ENCODE measurements around the gene KHDRBS1. TPM values are rescaled to one million over a fixed set of nuclear protein-coding genes. Genes with fewer than 3 reads are reported as not detected.

KHDRBS1 gene
- total and polyA plus RNA-seq, 2 of the 13 experiments (the other 11 are each of a cell fraction or from before 2014, with no cell fraction given): 25.1 to 39.0 TPM

DNA sequence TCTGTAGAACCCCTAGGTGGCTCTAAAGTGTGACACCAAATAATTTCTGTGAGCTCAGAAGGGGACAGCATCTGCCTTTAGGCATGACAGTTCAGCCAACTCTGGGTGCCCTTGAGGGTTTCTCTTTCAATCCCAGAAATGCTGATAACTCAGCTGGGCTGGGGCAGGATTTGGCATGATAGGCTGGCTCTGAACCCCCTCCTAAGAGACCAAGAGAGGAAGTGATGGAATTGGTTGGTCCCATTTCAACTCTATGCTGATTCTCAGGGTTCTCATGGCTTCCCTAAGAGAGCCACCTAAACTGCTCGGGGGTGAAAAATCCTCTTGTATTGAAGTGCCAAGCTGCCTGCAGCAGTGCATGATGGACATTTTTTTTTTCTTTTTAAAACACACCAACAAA, 30.6 kb downstream of the KHDRBS1 start (continued):
- TF ChIP-seq ZFP82 (CRISPR knock-in tag; IDR thresholded peaks at IDR 0.05; ENCODE audit: borderline replicate concordance) (no peak), ZNF841 (CRISPR knock-in tag; IDR thresholded peaks at IDR 0.05; ENCODE audit: borderline replicate concordance) (no peak), ONECUT2 (CRISPR knock-in tag; IDR thresholded peaks at IDR 0.05) (no peak), KDM5A (IDR thresholded peaks at IDR 0.05; ENCODE audit: borderline replicate concordance, low read length) (no peak), ZFP62 (CRISPR knock-in tag; IDR thresholded peaks at IDR 0.05) (no peak), U2AF2 (IDR thresholded peaks at IDR 0.05; ENCODE audit: low read depth, low read length) (no peak), HNF4A (CRISPR knock-in tag; IDR thresholded peaks at IDR 0.05) (no peak)
- TF ChIP-seq, protein P1, sequence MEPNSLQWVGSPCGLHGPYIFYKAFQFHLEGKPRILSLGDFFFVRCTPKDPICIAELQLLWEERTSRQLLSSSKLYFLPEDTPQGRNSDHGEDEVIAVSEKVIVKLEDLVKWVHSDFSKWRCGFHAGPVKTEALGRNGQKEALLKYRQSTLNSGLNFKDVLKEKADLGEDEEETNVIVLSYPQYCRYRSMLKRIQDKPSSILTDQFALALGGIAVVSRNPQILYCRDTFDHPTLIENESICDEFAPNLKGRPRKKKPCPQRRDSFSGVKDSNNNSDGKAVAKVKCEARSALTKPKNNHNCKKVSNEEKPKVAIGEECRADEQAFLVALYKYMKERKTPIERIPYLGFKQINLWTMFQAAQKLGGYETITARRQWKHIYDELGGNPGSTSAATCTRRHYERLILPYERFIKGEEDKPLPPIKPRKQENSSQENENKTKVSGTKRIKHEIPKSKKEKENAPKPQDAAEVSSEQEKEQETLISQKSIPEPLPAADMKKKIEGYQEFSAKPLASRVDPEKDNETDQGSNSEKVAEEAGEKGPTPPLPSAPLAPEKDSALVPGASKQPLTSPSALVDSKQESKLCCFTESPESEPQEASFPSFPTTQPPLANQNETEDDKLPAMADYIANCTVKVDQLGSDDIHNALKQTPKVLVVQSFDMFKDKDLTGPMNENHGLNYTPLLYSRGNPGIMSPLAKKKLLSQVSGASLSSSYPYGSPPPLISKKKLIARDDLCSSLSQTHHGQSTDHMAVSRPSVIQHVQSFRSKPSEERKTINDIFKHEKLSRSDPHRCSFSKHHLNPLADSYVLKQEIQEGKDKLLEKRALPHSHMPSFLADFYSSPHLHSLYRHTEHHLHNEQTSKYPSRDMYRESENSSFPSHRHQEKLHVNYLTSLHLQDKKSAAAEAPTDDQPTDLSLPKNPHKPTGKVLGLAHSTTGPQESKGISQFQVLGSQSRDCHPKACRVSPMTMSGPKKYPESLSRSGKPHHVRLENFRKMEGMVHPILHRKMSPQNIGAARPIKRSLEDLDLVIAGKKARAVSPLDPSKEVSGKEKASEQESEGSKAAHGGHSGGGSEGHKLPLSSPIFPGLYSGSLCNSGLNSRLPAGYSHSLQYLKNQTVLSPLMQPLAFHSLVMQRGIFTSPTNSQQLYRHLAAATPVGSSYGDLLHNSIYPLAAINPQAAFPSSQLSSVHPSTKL (CRISPR knock-in tag; IDR thresholded peaks at IDR 0.05): no peak
- TF ChIP-seq, protein P2, sequence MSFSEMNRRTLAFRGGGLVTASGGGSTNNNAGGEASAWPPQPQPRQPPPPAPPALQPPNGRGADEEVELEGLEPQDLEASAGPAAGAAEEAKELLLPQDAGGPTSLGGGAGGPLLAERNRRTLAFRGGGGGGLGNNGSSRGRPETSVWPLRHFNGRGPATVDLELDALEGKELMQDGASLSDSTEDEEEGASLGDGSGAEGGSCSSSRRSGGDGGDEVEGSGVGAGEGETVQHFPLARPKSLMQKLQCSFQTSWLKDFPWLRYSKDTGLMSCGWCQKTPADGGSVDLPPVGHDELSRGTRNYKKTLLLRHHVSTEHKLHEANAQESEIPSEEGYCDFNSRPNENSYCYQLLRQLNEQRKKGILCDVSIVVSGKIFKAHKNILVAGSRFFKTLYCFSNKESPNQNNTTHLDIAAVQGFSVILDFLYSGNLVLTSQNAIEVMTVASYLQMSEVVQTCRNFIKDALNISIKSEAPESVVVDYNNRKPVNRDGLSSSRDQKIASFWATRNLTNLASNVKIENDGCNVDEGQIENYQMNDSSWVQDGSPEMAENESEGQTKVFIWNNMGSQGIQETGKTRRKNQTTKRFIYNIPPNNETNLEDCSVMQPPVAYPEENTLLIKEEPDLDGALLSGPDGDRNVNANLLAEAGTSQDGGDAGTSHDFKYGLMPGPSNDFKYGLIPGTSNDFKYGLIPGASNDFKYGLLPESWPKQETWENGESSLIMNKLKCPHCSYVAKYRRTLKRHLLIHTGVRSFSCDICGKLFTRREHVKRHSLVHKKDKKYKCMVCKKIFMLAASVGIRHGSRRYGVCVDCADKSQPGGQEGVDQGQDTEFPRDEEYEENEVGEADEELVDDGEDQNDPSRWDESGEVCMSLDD (CRISPR knock-in tag; IDR thresholded peaks at IDR 0.05; ENCODE audit: borderline replicate concordance): no peak
